Measurements from ENCODE around the gene XPC. TPM values are rescaled to one million over a fixed set of nuclear protein-coding genes. Genes with fewer than 3 reads are reported as not detected.

Gene XPC
- total RNA-seq, 2 donors from 2014 or later, result 41.1 to 53.2 TPM

DNA sequence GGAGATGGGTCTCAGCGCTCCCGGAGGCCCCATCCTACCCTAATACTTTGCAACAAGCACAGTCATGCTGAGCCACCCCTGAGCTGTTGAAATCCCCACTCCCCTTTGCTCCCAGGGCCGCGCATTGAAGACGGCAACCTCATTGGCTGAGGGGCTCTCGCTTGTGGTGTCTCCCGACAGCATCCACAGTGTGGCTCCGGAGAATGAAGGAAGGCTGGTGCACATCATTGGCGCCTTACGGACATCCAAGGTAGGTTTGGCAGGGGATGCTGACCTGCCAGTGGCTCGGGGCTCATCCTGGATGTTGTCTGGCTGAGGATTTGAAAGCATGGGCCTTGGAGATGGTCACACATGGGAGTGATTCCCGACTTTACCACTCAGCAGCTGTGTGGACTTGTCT, 47.7 kb downstream of the XPC start:
- Histone ChIP-seq H3K27ac (no peak overlapping the region), H3K36me3 (peaks cover 24 to 40% of the 10 kb centered on the region in 2 donors)
- WGBS, result 93% methylated on average over 12 of the region's 12 CpGs

DNA sequence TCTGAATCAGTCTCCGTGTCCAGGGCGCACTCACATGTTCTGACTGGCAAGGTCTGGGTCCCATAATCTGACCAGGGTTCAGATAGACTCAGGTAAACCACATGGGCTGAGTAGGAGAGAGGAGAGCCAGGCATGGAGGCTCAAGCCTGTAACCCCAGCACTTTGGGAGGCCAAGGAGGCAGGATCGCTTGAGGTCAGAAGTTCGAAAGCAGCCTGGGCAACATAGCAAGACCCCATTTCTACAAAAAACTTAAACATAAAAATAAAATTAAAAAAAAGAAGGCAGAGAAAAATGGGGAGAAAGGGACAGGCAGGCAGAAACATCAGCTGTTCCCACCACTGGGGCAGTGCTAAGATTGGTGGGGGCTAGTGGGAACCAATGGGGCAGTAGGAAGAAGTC, 48.2 kb downstream of the XPC start:
- intact Hi-C loops (cut with DNase I), result no loop called here
- no peak overlapping the region for H3K27ac ChIP-seq

More for the DNA sequence above, 47.7 kb downstream of the XPC start:
- intact Hi-C loops (cut with DNase I), result no loop called here
- Histone ChIP-seq H3K4me3 (no peak overlapping the region), H3K9me3 (no peaks in the 10 kb centered on the region), H3K4me1 (replicated peaks) (peaks cover 10% of the 10 kb centered on the region), H3K27me3 (replicated peaks; ENCODE audit: insufficient read depth) (no peaks in the 10 kb centered on the region)
- TF ChIP-seq POLR2AphosphoS5 (IDR thresholded peaks at IDR 0.05) (no peak), POLR2A (IDR thresholded peaks at IDR 0.05) (no peak)
- TF ChIP-seq, protein P1, sequence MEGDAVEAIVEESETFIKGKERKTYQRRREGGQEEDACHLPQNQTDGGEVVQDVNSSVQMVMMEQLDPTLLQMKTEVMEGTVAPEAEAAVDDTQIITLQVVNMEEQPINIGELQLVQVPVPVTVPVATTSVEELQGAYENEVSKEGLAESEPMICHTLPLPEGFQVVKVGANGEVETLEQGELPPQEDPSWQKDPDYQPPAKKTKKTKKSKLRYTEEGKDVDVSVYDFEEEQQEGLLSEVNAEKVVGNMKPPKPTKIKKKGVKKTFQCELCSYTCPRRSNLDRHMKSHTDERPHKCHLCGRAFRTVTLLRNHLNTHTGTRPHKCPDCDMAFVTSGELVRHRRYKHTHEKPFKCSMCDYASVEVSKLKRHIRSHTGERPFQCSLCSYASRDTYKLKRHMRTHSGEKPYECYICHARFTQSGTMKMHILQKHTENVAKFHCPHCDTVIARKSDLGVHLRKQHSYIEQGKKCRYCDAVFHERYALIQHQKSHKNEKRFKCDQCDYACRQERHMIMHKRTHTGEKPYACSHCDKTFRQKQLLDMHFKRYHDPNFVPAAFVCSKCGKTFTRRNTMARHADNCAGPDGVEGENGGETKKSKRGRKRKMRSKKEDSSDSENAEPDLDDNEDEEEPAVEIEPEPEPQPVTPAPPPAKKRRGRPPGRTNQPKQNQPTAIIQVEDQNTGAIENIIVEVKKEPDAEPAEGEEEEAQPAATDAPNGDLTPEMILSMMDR (IDR thresholded peaks at IDR 0.05), result no peak
- DNase-seq (ENCODE audit: low spot score), result no peak

DNA sequence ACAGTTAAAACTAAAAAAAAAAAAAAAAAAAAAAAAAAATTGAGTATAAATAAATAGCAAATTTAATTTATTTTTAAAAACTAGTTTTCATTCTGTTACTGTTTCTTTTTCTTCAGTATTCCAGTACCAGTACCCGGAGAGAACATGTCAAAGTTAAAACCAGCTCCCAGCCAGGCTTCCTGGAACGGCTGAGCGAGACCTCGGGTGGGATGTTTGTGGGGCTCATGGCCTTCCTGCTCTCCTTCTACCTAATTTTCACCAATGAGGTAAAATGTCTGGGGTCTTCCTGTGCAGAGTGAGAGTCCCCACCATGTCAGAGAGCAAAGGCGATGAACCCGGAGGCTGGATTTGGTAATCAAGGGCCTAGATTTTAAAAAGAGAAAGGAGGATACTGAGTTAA, 49.1 kb downstream of the XPC start:
- H3K9me3 ChIP-seq, result no peaks in the 10 kb centered on the region
- peaks cover 10% of the 10 kb centered on the region for H3K4me1 ChIP-seq (replicated peaks)
- TF ChIP-seq POLR2AphosphoS5 (IDR thresholded peaks at IDR 0.05) (no peak), POLR2A (IDR thresholded peaks at IDR 0.05) (no peak)
- TF ChIP-seq, protein P1 (IDR thresholded peaks at IDR 0.05), result no peak
- no peak overlapping the region for H3K4me3 ChIP-seq
- no peaks in the 10 kb centered on the region for H3K27me3 ChIP-seq (replicated peaks; ENCODE audit: insufficient read depth)
- no peak for DNase-seq (ENCODE audit: low spot score)
- peaks cover 21 to 31% of the 10 kb centered on the region in 2 donors for H3K36me3 ChIP-seq
- WGBS, result 94% methylated on average over 6 of the region's 6 CpGs
- H3K27ac ChIP-seq, result no peak overlapping the region
- intact Hi-C loops (cut with DNase I), result loop anchor here (10.0 kb wide), 1 partner anchor 326 kb away; no protein-coding TSS in a partner anchor

More for the DNA sequence above, 48.2 kb downstream of the XPC start:
- H3K4me1 ChIP-seq (replicated peaks), result peaks cover 10% of the 10 kb centered on the region
- no peak for TF ChIP-seq POLR2AphosphoS5 (IDR thresholded peaks at IDR 0.05)
- TF ChIP-seq, protein P1 (IDR thresholded peaks at IDR 0.05), result no peak
- no peak for TF ChIP-seq POLR2A (IDR thresholded peaks at IDR 0.05)
- no peaks in the 10 kb centered on the region for H3K9me3 ChIP-seq
- 92% methylated on average over 4 of the region's 4 CpGs for WGBS
- H3K4me3 ChIP-seq, result no peak overlapping the region
- DNase-seq (ENCODE audit: low spot score), result no peak
- H3K36me3 ChIP-seq, result peaks cover 24 to 38% of the 10 kb centered on the region in 2 donors
- no peaks in the 10 kb centered on the region for H3K27me3 ChIP-seq (replicated peaks; ENCODE audit: insufficient read depth)

DNA sequence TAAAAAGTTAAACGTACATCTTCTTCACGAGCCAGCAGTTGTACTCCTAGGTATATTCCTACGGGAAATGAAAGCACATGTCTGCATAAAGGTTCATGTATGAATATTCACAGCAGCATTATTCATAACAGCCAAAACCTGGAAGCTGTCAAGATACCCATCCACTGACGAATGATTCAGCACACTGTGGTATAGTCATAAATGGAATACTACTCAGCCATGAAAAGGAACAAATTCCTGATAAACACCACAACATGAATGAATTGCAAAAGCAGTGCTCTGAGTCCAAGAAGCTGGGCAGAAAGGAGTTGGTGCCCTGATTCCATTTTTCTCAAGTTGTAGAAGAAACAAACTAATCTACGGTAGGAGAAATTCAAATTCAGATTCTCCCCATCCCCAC, 49.7 kb downstream of the XPC start:
- H3K27me3 ChIP-seq (replicated peaks; ENCODE audit: insufficient read depth), result no peaks in the 10 kb centered on the region
- no peak overlapping the region for H3K4me3 ChIP-seq
- intact Hi-C loops (cut with DNase I), result loop anchor here (10.0 kb wide), 1 partner anchor 326 kb away; no protein-coding TSS in a partner anchor
- no peak overlapping the region for H3K27ac ChIP-seq
- TF ChIP-seq, protein P1 (IDR thresholded peaks at IDR 0.05), result no peak
- TF ChIP-seq POLR2A (IDR thresholded peaks at IDR 0.05) (no peak), POLR2AphosphoS5 (IDR thresholded peaks at IDR 0.05) (no peak)
- H3K9me3 ChIP-seq, result no peaks in the 10 kb centered on the region
- peaks cover 17 to 25% of the 10 kb centered on the region in 2 donors for H3K36me3 ChIP-seq
- peaks cover 13% of the 10 kb centered on the region for H3K4me1 ChIP-seq (replicated peaks)
- 96% methylated on average over 5 of the region's 5 CpGs for WGBS
- no peak for DNase-seq (ENCODE audit: low spot score)

DNA sequence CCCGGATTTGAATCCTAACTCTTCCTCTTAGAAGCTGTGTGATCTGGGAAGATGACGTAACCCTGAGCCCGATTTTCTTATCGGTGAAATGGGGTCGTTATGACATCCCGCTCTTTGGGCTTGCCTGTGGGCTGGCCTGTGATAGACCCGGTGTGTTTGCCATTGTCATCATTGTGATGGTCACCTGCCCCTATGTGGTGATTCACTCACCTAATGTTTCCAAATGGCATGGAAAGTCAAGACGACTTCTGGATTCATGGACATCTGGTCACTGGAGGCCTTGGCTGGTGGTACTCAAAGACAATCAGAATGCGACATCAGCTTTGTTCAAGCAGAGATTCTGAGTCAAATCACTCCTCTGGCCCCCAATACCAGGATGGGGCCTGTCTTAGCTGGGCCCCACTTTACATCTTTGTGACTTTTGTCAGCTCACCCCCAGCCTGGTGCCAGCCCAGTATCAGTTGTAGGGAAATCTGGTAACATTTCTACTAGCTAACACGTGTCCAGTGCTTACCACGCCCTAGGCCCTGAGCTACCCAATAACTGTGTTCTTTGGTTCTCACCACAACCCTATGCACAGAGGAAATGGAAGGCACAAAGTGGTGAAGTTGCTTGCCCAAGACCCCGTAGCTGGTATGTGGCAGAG, 50.8 kb downstream of the XPC start:
- DNase-seq (ENCODE audit: low spot score), result no peak
- Histone ChIP-seq H3K36me3 (peaks cover 11 to 18% of the 10 kb centered on the region in 2 donors), H3K9me3 (no peaks in the 10 kb centered on the region), H3K4me1 (replicated peaks) (peaks cover 19% of the 10 kb centered on the region), H3K27ac (no peak overlapping the region), H3K27me3 (replicated peaks; ENCODE audit: insufficient read depth) (no peaks in the 10 kb centered on the region), H3K4me3 (no peak overlapping the region)
- intact Hi-C loops (cut with DNase I), result loop anchor here (10.0 kb wide), 1 partner anchor 327 kb away; no protein-coding TSS in a partner anchor
- WGBS, result 89% methylated on average over 12 of the region's 12 CpGs
- TF ChIP-seq POLR2A (IDR thresholded peaks at IDR 0.05) (no peak), POLR2AphosphoS5 (IDR thresholded peaks at IDR 0.05) (no peak)
- TF ChIP-seq, protein P1 (IDR thresholded peaks at IDR 0.05), result no peak
